Adrenal gland (tissue), 5 donors: ENCODE data around the gene STXBP3.

Experiments
- POLR2A ChIP-seq, 2 donors: fragments of 450-650 bp; IDR thresholded peaks; one replicate each; pipeline ENCODE4 v1.6.1; 2017; ENCODE audit warnings: antibody characterized with exemption in 2 of 2, mild to moderate bottlenecking in 2 of 2, moderate library complexity in 1 of 2
- TF ChIP-seq, protein P1 (sequence below), 6 experiments: fragments of 450-650 bp in 4 of 6; fragments of 200-600 bp in 2 of 6; sonication (generic) in 1 of 6; IDR thresholded peaks; 1 replicate in 5 of 6; 2 replicates in 1 of 6; pipeline versions ENCODE4 v1.5.1 to v1.8.0; 2016 to 2021; ENCODE audit warnings: antibody characterized with exemption in 6 of 6, mild to moderate bottlenecking in 2 of 6, moderate library complexity in 1 of 6
- donor health status: DM: no; HTN: no; CAD: no.

DNA sequence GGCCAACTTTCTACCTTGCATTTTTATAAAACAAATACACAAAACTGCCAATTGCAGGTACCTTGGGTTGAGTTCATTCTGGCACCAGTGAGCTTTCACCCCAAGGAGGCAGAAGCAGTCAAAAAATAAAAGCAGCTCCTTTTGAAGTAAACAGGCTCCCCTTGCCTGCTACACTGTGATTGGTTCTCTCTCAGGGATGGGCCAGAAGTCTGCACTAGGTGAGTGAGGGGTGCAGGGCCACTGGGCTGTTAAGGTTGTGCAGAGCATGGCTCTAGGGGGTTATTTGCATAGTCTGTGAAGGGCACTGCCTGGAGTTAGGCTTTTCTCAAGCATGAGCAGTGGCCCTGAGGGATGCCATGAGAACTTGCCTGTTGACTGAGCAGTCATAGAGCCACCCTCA is 71.3 kb downstream of the STXBP3 start:
- TF ChIP-seq POLR2A (IDR thresholded peaks at IDR 0.05), result no peak
- TF ChIP-seq, protein P1, sequence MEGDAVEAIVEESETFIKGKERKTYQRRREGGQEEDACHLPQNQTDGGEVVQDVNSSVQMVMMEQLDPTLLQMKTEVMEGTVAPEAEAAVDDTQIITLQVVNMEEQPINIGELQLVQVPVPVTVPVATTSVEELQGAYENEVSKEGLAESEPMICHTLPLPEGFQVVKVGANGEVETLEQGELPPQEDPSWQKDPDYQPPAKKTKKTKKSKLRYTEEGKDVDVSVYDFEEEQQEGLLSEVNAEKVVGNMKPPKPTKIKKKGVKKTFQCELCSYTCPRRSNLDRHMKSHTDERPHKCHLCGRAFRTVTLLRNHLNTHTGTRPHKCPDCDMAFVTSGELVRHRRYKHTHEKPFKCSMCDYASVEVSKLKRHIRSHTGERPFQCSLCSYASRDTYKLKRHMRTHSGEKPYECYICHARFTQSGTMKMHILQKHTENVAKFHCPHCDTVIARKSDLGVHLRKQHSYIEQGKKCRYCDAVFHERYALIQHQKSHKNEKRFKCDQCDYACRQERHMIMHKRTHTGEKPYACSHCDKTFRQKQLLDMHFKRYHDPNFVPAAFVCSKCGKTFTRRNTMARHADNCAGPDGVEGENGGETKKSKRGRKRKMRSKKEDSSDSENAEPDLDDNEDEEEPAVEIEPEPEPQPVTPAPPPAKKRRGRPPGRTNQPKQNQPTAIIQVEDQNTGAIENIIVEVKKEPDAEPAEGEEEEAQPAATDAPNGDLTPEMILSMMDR (IDR thresholded peaks at IDR 0.05), result no peak
